CD4-positive, alpha-beta T cell (primary cell): ENCODE data around the gene UNC13B. TPM values are rescaled to one million over a fixed set of nuclear protein-coding genes. Genes with fewer than 3 reads are reported as not detected.

Source experiments
- ATAC-seq: fragments of 200-7000 bp; cut with Tn5 transposase; one replicate; pipeline ENCODE4 v1.10.0; 2022; ENCODE audit warnings: mild to moderate bottlenecking; ENCODE audit not compliant: poor library complexity
- CTCF ChIA-PET: fragments of 350-600 bp; sonication (Branson Sonifier 250); formaldehyde crosslinking; loops from one replicate; lab custom pipeline; 2021; ENCODE audit warnings: antibody characterized with exemption, inconsistent platforms; lab: Charles Lee
- POLR2A ChIA-PET: fragments of 350-600 bp; sonication (Branson Sonifier 250); formaldehyde crosslinking; loops from one replicate; lab custom pipeline; 2021; ENCODE audit warnings: antibody characterized with exemption, inconsistent platforms; lab: Charles Lee
- DNase-seq, 14 experiments: peaks; one replicate each; pipeline ENCODE4 v3.0.0-alpha.2; 2013 to 2020; ENCODE audit warnings: mixed read lengths in 2 of 14
- H3K27ac ChIP-seq, 2 donors: one replicate each; pipeline versions ENCODE4 v1.5.1 to v1.7.0; 2013; ENCODE audit warnings: low read length in 2 of 2, low read depth in 1 of 2, mild to moderate bottlenecking in 1 of 2
- H3K27me3 ChIP-seq, 2 experiments: 1 replicate in 1 of 2; 2 replicates in 1 of 2; pipeline versions ENCODE4 v1.6.1 to v1.7.0; 2013; ENCODE audit warnings: low read length in 2 of 2, control low read depth in 1 of 2, mild to moderate bottlenecking in 1 of 2, moderate library complexity in 1 of 2; ENCODE audit not compliant: insufficient read depth in 2 of 2, control insufficient read depth in 1 of 2
- H3K36me3 ChIP-seq: one replicate; pipeline ENCODE4 v1.6.1; 2013; ENCODE audit warnings: low read length, control low read depth; ENCODE audit not compliant: insufficient read depth
- H3K4me1 ChIP-seq: one replicate; pipeline ENCODE4 v1.6.1; 2013; ENCODE audit warnings: low read length, control low read depth; ENCODE audit not compliant: insufficient read depth
- H3K4me3 ChIP-seq: one replicate; pipeline ENCODE4 v1.5.1; 2013; ENCODE audit warnings: mild to moderate bottlenecking, low read length, moderate library complexity
- H3K9me3 ChIP-seq, 2 experiments: 1 replicate in 1 of 2; 2 replicates in 1 of 2; pipeline versions ENCODE4 v1.6.1 to v1.7.0; 2013; ENCODE audit warnings: low read length in 2 of 2, mild to moderate bottlenecking in 2 of 2, control low read depth in 1 of 2, moderate library complexity in 1 of 2; ENCODE audit not compliant: control insufficient read depth in 1 of 2, insufficient read depth in 1 of 2
- H3K27ac Mint-ChIP-seq: one replicate; pipeline ENCODE4 v1.8.0; 2020; ENCODE audit warnings: mixed read lengths
- H3K27me3 Mint-ChIP-seq: one replicate; pipeline ENCODE4 v1.8.0; 2021; ENCODE audit warnings: mixed read lengths
- H3K36me3 Mint-ChIP-seq: one replicate; pipeline ENCODE4 v1.8.0; 2021; ENCODE audit warnings: low read depth, mixed read lengths
- H3K4me1 Mint-ChIP-seq: one replicate; pipeline ENCODE4 v1.8.0; 2021; ENCODE audit warnings: low read depth, mixed read lengths
- H3K4me3 Mint-ChIP-seq: one replicate; pipeline ENCODE4 v1.8.0; 2020; ENCODE audit warnings: mild to moderate bottlenecking, mixed read lengths
- H3K9me3 Mint-ChIP-seq: one replicate; pipeline ENCODE4 v1.8.0; 2020; ENCODE audit warnings: mixed read lengths
- intact Hi-C, 2 experiments: fragments of 100-400 bp; cut with DNase I in 1 of 2; cut with micrococcal nuclease in 1 of 2; formaldehyde crosslinking; loops; one replicate each; pipeline versions ENCODE4 v1.15.1 to v1.9.0; 2023 to 2025; cut with DNase I, micrococcal nuclease
- total RNA-seq, 174 experiments: library from RNA in 2 of 174; stranded (reverse) in 2 of 174; gene quantifications; one replicate each; pipeline ENCODE4 v1.2.3 and lab custom pipeline; 2021 to 2026
- TF ChIP-seq, protein P1 (sequence below): fragments of 200-600 bp; IDR thresholded peaks from one replicate; pipeline ENCODE4 v1.8.0; 2022; ENCODE audit warnings: antibody characterized with exemption, mild to moderate bottlenecking

The UNC13B gene
- total RNA-seq, 2 experiments from 2014 or later = 0.38 to 0.84 TPM

DNA sequence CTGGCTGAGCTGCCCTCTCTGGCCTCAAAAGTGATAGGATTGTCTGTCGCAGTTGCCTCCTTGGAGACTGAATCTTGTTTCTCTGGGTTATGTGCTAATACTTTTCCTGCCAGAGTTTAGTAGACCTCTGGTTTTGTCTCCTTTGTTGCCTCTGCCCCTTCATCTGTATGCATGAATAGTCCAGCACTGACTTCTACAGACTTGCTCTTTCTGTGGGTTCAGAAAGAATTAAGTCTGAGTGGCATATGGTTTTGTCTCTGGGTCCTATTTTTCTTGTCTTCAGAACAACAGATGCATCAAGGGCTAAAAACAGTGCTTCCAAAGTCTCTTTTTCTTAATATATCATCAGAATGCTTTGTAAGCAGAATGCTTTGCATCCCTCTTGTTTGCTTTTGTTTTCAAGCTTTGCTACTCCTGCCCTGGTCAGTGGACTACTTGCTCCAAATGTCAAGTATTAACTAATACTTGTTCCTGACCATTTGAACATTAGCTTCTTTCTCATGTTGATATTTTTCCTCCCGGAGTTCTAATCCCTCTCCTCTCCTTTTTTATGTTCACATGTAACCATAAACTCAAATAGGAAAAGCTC is 131.7 kb downstream of the UNC13B start:
- ChIA-PET POLR2A (no interaction called here), CTCF (no interaction called here)
- H3K4me3 Mint-ChIP-seq = no peak overlapping the region
- no peak overlapping the region for H3K27ac Mint-ChIP-seq
- DNase-seq (no peak), ATAC-seq (no peak)
- H3K27me3 ChIP-seq = peaks cover 0 to 13% of the 10 kb centered on the region in 2 experiments
- no peaks in the 10 kb centered on the region for H3K9me3 ChIP-seq
- intact Hi-C loops = no loop called here
- no peak overlapping the region for H3K27ac ChIP-seq
- no peaks in the 10 kb centered on the region for H3K9me3 Mint-ChIP-seq
- peaks cover 4% of the 10 kb centered on the region for H3K4me1 Mint-ChIP-seq
- no peak overlapping the region for H3K4me3 ChIP-seq
- TF ChIP-seq, protein P1, sequence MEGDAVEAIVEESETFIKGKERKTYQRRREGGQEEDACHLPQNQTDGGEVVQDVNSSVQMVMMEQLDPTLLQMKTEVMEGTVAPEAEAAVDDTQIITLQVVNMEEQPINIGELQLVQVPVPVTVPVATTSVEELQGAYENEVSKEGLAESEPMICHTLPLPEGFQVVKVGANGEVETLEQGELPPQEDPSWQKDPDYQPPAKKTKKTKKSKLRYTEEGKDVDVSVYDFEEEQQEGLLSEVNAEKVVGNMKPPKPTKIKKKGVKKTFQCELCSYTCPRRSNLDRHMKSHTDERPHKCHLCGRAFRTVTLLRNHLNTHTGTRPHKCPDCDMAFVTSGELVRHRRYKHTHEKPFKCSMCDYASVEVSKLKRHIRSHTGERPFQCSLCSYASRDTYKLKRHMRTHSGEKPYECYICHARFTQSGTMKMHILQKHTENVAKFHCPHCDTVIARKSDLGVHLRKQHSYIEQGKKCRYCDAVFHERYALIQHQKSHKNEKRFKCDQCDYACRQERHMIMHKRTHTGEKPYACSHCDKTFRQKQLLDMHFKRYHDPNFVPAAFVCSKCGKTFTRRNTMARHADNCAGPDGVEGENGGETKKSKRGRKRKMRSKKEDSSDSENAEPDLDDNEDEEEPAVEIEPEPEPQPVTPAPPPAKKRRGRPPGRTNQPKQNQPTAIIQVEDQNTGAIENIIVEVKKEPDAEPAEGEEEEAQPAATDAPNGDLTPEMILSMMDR = no peak
- H3K36me3 Mint-ChIP-seq = no peaks in the 10 kb centered on the region
- no peaks in the 10 kb centered on the region for H3K4me1 ChIP-seq
- peaks cover 18% of the 10 kb centered on the region for H3K27me3 Mint-ChIP-seq
- H3K36me3 ChIP-seq = no peaks in the 10 kb centered on the region

DNA sequence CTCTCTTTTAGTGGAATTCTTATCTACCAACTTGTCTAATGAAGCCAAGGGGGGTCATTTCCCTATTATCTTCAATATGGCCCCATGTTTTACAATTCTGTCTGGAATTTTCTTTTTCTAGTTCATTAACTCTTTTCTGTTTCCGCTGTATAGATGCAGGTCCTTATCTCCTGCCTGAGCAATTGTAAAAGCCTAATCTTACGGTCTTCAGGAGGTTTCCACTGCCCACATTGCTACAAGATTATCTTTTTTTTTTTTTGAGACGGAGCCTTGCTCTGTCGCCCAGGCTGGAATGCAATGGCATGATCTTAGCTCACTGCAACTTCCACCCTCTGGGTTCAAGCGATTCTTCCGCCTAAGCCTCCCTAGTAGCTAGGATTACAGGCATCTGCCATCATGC is 132.3 kb downstream of the UNC13B start:
- DNase-seq (no peak), ATAC-seq (no peak)
- TF ChIP-seq, protein P1 = no peak
- ChIA-PET CTCF (no interaction called here), POLR2A (no interaction called here)
- H3K9me3 ChIP-seq = no peaks in the 10 kb centered on the region
- no peaks in the 10 kb centered on the region for H3K4me1 ChIP-seq
- H3K4me3 ChIP-seq = no peak overlapping the region
- H3K27ac ChIP-seq = no peak overlapping the region
- H3K36me3 ChIP-seq = no peaks in the 10 kb centered on the region
- peaks cover 4% of the 10 kb centered on the region for H3K4me1 Mint-ChIP-seq
- no peak overlapping the region for H3K27ac Mint-ChIP-seq
- intact Hi-C loops = no loop called here
- peaks cover 0 to 16% of the 10 kb centered on the region in 2 experiments for H3K27me3 ChIP-seq
- H3K4me3 Mint-ChIP-seq = no peak overlapping the region
- no peaks in the 10 kb centered on the region for H3K9me3 Mint-ChIP-seq
- peaks cover 21% of the 10 kb centered on the region for H3K27me3 Mint-ChIP-seq
- H3K36me3 Mint-ChIP-seq = no peaks in the 10 kb centered on the region

DNA sequence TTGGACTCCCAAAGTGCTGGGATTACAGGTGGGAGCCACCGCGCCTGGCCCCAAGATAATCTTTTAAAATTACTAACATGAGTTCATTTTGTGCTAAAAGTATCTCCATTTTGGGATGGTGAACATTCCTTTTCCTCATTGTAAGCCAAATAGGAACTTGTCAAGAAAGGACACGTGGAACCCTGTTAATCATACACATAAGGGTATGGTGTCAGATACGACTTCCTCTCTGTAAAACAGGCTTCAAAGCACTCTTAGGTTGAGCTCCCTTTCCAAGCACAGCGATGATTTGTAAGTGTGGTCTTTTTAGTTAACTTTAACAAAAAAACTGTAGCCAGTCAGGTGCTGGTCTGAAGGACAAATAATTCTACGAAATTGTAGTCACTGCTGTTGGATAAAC is 132.7 kb downstream of the UNC13B start:
- no peak overlapping the region for H3K4me3 Mint-ChIP-seq
- ATAC-seq (no peak), DNase-seq (no peak)
- H3K9me3 Mint-ChIP-seq = no peaks in the 10 kb centered on the region
- H3K27me3 Mint-ChIP-seq = peaks cover 22% of the 10 kb centered on the region
- Histone ChIP-seq H3K36me3 (no peaks in the 10 kb centered on the region), H3K4me3 (no peak overlapping the region), H3K4me1 (no peaks in the 10 kb centered on the region), H3K27me3 (peaks cover 0 to 16% of the 10 kb centered on the region in 2 experiments), H3K27ac (no peak overlapping the region), H3K9me3 (no peaks in the 10 kb centered on the region)
- peaks cover 4% of the 10 kb centered on the region for H3K4me1 Mint-ChIP-seq
- intact Hi-C loops = no loop called here
- ChIA-PET CTCF (no interaction called here), POLR2A (no interaction called here)
- H3K27ac Mint-ChIP-seq = no peak overlapping the region
- TF ChIP-seq, protein P1 = no peak
- H3K36me3 Mint-ChIP-seq = no peaks in the 10 kb centered on the region
